ENCODE measurements around the gene CHPF.

CHPF gene

DNA sequence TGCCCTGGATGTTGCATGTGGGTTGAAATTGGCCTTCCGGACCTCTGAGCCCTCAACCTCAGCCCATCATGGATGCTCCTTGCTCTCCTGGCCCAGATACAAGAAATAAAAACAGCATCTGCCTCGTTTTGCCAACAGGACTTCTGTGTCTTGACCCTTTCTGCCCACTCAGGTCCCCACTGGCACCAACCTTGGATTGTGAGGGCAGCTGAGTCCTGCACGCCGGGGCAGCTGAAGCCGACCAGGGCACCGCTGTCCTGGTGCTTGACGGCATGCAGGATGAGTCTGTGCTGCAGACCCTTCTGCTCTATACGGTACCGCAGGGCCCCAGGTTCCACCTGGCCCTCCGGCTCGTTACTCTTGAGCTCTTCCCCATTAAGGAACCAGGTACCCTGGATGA lies 23.0 kb upstream of the CHPF start:
- no peak for DNase-seq

GRCh38 chr2:219565130-219566080 lies 21.8 kb upstream of the CHPF start:
- DNase-seq, result no peak

DNA sequence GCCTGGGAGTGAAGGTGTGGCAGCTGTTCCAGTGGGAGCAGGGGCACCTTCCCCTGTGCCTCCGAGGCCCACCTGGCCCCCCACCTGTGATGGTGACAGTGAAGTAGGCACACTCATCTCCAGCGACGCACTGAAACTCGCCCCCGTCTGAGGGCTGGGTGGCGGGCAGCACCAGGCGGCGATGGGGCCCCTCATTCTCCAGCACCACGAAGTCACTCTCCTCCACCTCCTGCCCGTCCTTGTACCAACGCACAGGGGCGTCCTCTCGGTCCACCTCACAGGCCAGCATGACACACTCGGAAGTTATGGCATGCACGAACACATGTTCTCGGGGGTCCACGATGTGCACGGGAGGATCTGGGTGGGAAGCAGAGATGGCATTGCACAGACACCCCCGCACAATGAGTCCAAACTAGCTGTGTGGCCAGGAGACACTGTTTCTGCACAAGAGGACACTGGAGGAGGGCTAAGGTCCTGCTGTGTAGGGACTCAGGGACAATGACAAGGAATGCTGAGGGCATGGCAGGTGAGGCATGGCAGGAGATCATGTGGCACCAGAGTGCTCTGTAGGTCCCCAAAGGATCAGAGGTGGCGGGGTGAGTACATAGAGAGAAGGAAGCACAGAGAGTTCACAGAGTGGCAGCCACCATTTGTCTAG lies 19.8 kb upstream of the CHPF start:
- no peak for DNase-seq

DNA sequence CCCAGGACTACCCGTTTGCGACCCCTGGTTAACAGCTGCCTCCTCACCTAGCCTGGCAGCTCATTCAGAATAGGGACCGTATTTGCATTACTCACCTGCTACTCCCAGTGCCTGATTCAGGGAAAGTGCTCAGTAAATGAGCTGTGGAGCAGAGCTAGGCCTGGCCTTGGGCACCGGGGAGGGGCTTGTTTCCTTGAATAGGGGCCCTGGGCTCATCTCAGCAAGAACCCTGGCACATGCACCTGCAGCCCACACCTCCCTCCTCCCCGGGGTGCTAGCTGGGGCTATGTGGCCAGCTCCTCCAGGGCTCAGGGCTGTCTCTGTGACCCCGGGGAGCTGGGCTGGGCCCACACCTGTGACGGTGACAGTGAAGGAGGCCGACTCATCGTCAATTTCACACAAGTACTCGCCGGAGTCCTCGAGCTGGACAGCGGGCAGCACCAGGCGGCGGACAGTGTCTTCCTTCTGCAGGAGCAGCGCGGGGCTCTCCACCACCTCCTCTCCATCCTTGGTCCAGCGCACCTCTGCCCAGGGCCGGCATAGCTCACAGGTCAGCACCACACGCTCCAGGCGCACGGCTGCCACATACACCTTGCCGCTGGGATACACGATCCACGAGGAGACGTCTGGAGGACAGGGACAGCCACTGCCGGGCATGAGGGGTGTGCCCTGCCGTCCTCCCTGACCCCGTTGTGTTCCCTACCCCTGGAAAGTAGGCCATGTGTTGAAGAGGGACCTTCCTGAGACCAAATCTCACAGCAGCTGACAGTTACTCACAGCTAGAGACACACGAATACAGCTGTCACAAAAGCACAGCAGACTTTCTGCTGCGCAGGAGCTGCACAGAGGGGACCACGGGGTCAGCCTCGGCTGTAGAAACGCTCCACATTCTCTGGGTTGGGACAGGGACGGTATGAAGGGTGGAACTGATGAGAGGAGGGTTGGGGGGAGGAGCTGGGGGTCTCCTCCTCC lies 18.7 kb upstream of the CHPF start:
- no peak for DNase-seq

DNA sequence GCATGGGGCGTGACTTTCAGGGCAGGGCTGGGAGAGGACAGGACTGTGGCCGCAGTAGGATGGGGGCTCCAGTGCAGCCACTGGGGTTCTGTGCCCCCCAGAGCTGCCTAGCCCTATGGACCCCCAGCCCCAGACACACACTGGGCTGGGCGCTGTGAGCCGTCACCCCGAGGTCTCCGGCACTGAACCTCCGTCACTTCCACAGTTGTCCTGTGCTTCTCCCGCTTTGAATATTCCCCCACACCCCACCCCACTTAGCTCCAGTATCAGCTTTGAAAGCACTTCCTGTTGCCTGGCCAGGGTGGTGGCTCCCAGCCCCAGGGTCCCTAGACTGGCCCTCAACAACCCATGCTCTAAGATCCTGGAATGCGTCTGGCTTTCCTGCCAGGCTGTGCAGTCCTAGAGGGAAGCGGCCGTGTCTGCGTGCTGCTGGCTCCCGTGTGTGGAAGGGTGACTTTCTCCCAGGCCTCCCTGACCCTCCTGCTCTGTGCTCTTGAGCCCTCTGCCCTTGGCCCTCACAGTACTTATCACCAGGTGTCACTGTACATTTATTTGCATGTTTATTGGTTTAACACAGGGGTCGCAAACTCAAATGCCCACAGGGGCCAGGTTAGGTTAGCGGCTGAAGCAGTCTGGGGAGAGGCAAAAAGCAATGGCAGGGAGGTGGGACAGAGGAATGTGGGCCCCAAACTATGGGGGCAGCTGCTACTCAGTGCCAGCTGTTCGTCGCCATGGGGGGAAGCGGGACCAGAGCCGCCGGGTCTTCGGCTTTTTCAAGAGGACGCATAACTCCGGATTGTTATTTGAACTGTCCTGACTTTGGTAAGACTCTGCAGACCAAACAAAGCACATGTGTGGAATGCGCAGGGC lies 17.8 kb upstream of the CHPF start:
- DNase-seq, result no peak

- DNase-seq, result no peak
Measured at GRCh38 chr2:219560893-219561178, 17.2 kb upstream of the CHPF start.

- DNase-seq, result peak; percentile 20
Measured at GRCh38 chr2:219560037-219560892, 16.7 kb upstream of the CHPF start.

DNA sequence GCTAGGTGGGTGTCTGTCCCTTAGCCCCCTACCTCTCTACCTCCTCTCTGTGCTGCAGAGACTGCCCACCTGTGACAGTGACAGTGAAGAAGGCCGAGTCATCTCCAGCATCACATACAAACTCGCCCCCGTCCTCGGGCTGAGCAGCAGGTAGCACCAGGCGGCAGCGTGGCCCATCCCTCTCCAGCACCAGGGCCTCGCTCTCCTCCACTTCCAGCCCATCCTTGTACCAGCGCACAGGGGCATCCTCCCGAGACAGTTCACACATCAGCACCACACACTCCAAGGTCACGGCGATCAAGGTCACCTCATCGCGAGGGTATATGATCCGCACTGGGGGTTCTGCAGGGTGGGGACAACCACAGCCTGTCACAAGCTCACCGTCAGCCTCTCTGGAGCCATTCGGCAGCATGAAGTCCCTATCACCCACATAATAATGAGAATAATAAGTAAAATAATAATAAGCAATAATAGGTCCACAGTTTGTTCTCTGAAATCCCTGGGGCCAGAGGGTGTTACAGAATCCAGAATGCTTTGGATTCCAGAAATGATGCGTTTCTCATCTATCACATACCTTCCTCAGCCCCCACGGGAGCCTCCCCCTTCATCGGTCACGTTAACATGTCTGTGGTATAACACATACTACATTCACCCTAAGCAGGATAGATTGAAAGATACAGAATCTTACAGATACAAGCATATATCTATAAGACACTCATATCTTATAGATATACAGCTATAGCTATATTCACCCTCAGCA lies 15.7 kb upstream of the CHPF start:
- no peak for DNase-seq

DNA sequence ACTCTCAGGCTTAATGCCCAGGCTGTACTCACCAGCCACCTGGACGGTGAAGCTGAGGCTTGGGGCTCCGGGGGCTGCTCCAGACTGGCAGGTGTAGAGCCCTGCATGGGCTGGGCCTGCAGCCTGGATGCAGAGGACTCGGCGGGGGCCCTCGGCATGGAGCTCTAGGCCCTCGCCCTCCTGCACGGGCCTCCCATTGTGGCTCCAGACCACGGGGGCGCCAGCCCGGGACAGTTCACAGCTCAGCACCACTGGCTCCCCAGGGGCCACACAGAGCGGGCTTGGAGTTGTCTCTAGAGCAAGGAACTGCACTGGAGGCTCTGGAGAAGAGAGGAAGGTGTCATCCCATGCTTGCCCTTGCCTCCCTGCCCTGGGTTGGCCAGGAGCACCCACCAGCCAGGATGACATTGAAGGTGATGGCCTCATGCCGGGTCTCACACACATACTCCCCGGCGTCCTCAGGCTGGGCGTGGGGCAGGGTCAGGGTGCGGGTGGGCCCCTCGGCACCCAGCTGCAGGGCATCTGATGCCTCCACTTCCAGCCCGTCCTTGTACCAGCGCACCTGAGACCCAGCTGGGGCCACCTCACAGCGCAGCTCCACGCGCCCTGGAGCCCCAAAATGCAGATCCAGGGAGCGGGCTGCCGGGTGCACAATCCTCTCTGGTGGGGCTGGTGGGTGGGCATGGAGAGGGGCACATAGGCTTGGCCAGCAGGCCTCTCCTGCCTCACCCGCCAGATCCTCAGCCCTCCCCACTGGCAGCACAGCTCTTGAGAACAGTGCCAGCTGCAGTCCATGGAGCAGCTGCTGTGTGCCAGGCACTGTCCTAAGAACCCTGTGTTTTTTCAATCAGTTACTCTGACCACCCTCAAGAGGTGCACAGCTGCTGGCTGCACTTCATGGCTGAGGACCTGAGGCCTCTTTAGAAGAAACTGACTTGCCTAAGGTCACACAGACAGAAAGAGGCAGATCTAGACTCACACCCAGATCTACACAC lies 14.5 kb upstream of the CHPF start:
- DNase-seq, result no peak

DNA sequence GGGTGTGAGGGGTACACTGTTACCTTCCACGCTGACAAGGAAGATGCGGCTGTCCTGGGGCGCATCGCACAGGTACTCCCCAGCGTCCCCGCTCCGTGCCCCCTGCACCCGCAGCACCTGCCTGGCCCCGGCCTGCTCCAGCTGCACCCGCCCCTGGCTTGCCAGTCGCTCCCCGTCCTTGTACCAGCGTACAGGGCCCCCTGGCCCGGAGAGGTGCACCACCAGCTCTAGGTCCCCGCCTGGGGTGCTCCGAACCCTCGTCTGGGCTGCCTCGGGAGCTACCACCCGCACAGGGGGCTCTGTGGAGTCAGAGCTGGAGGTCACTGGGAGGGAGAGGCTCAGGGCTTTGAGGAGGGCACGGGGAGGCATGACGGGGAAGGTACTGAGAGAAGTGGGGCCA lies 13.7 kb upstream of the CHPF start:
- DNase-seq, result no peak

DNA sequence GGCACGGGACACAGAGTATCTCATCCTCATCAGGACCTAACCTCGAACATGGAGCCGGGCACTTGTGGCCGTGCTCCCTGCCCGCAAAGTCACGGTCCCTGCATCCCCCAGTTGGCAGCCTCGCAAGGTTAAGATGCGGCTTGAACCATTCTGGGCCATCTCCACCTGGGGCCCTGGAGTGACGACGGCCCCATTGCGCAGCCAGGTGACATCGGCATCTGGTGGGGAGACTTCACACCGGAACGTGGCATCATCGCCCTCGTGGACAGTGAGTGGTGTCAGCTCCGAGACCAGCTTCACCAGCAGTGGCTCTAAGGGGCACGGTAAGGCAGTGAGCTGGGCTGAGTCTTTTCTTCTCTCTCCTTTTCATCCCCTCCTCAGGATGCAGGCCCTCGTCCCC lies 12.8 kb upstream of the CHPF start:
- DNase-seq, result no peak

DNA sequence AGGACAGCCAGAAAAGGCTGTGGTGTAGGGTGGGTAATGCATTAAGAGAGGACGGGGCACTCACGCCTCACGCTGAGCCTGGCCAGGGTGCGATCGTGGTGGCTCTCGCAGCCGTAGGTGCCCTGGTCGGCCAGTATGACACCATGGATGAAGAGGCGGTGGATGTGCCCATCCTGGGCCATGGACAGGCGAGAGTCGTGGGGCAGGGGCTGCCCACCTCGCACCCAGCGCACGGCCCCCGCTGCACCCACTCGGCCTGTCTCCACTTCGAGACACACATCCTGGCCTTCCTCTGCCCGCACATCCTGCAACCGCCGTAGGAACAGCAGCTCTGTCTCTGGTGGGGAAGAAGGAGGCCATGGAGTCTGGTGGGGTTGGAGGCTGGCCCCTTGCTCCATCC lies 12.3 kb upstream of the CHPF start:
- DNase-seq, result no peak

DNA sequence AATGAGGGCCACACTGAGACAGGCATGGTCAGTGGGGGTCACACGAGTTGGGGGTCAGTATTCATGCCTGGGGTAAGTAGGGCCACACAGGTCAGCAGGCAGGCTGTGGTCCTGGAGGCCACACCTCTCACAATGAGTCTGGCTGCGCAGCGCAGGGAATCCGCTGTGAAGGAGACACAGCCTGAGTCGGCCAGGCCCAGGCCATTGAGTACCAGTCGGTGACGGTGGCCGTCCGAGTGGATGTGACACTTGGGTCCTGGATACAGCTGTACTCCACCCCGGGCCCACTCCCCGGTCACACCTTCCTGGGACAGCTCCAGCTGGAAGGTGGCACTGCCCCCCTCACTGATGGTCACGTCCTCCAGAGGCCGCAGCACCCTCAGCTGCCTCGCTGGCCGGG lies 10.7 kb upstream of the CHPF start:
- DNase-seq, result no peak

- DNase-seq, result no peak
Measured at GRCh38 chr2:219553463-219553963, 9.9 kb upstream of the CHPF start.

- DNase-seq, result no peak
Measured at GRCh38 chr2:219553168-219553417, 9.5 kb upstream of the CHPF start.

DNA sequence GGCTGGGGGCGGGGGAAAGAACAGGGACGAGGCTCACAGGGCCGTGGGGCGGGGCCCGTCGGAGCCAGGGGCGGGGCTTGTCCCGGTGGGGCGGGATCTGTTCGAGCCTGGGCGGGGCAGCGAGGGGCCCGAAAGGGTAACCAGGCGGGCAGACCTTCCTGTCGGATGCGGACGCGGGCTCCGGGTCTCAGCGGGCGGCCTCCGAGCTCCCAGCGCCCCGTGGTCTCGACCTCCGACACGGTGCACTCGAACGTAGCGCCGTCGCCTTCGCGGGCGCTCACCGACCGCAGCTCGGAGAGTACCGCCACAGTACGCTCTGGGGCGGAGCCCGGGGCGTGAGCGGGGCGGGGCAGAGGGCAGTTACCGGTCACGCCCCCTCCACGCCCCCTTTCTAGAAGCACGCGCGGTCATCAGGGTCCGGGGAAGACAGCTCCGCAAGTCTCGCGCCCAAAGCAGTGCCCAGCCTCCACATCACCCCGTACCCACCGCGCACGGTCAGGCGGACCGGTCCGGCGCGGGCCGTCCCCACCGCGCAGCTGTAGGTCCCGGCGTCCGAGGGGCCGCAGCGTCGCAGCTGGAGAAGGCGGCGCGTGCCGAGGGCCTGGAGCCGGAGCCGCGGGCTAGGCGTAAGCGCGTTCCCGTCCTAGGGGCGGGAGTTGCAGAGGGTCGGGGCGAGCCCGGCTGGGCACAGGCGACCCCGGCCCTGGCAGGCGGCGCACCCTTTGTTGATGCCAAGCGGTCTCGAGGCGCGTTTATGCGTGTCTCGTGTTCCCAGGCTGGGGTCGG lies 9.0 kb upstream of the CHPF start:
- peak; percentile 82 for DNase-seq

DNA sequence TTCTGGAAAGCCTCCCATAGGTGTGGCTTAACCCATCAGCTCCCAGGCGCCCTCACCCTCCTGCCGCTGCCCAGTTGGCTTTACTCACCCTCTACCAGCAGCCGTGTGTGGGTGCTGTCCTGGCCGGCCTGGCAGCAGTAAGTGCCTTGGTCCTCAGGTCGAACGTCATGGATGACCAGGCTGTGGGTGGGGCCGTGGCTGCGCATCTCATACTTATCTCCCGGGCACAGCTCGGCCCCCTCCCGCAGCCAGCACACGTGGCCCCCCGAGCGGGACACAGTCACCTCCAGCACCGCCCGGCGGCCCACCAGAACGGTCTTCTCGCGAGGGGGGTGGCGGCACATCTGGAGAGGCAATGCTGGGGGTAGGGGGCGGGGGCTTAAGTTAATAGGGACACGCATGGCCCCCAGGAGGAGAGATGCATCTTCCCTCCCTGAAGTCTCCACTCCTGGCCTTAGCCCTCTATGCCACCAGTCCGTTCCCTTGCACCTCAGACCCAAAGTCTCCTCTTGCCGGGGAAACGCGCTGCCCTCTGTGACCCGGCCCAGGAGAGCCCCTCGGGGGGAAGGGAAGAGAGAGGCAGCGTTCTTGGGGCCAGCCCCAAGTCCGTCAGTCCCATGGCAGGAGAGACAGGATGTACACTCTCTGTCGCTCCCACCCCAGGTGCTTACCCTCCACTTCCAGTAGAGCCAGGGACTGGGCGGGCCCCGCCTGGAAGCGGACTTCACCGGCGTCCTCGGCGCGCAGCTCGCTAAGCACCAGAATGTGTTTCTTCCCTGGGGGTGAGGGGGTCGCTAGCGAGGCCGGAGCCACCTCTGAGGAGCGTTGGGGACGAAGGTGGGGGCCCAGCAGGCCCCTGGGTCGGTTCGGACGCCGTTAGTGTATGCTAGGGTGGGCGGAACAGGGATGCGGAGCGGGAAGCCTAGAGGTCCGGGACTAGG lies 8.1 kb upstream of the CHPF start:
- DNase-seq, result peak; percentile 12

Data from CD4-positive, alpha-beta T cell treated with Interleukin-12 subunit alpha and Interleukin-12 subunit beta, for 1 hour (primary cell).